Ovary (tissue), 10 donors: ENCODE data around the gene NDUFA8. TPM values are rescaled to one million over a fixed set of nuclear protein-coding genes. Genes with fewer than 3 reads are reported as not detected.

Experiments used
- DNase-seq, 5 donors: peaks; one replicate each; pipeline ENCODE4 v3.0.0-alpha.2; 2019 to 2020
- H3K27ac ChIP-seq, 2 donors: fragments of 200-600 bp; one replicate each; pipeline versions ENCODE4 v1.5.1 to v1.8.0; 2019 to 2022
- H3K27me3 ChIP-seq: fragments of 200-600 bp; one replicate; pipeline ENCODE4 v1.8.0; 2022
- H3K36me3 ChIP-seq: fragments of 200-600 bp; sonication (generic); one replicate; pipeline ENCODE4 v1.5.1; 2019
- H3K4me1 ChIP-seq: one replicate; pipeline ENCODE4 v1.8.1; 2013; ENCODE audit warnings: mild to moderate bottlenecking, moderate library complexity; ENCODE audit not compliant: insufficient read depth
- H3K4me3 ChIP-seq: fragments of 200-600 bp; sonication (generic); one replicate; pipeline ENCODE4 v1.5.1; 2017
- H3K9me3 ChIP-seq, 2 donors: fragments of 200-600 bp in 1 of 2; sonication (generic) in 1 of 2; one replicate each; pipeline versions ENCODE4 v1.5.1 to v1.8.1; 2013 to 2019; ENCODE audit warnings: mild to moderate bottlenecking in 1 of 2, moderate library complexity in 1 of 2
- EP300 ChIP-seq: sonication (generic); formaldehyde crosslinking; IDR thresholded peaks from one replicate; pipeline ENCODE4 v1.6.1; 2017; ENCODE audit warnings: antibody characterized with exemption
- POLR2A ChIP-seq: fragments of 450-650 bp; IDR thresholded peaks from one replicate; pipeline ENCODE4 v1.6.1; 2017; ENCODE audit warnings: antibody characterized with exemption, mild to moderate bottlenecking, moderate library complexity
- WGBS, 3 donors: extraction: QIAGEN DNeasy Blood & Tissue Kit in 1 of 3; methylation state at CpG; one replicate each; pipeline versions ENCODE4 v1.1.5 to v1.1.7; 2013 to 2017; 5-methylcytosine and 5-hydroxymethylcytosine counted together
- intact Hi-C, 4 donors: fragments of 100-400 bp; cut with DNase I; formaldehyde crosslinking; loops; one replicate each; pipeline versions ENCODE4 v1.11.0 to v1.15.1; 2022 to 2023
- long read RNA-seq, 3 donors: library from polyadenylated mRNA in 2 of 3; unstranded in 2 of 3; transcript quantifications; one replicate each; pipeline ENCODE4 v2.0.0 and lab custom pipeline, GENCODE V29; 2021 to 2026
- polyA plus RNA-seq, 2 donors: library from polyadenylated mRNA; stranded (reverse); fragments of 200-250 nt in 1 of 2; fragments of 350-450 nt in 1 of 2; fragmentation: Illumina TruSeq in 1 of 2; extraction: RNeasy Lipid Tissue Mini Kit (QIAGEN cat#74804) in 1 of 2; gene quantifications; one replicate each; pipeline ENCODE4 v1.2.3, GENCODE V29; 2013 to 2014
- total RNA-seq, 7 donors: library from RNA; depleted of rRNA in 2 of 7; stranded (reverse); fragments of >200 nt in 2 of 7; fragmentation: NEBNext Ultra II Directional in 3 of 7; extraction: Animal tissue kit (Norgen Biotek cat#: 25700) in 3 of 7; gene quantifications; one replicate each; pipeline versions ENCODE4 v1.1.0 to v1.2.4, GENCODE V29; 2016 to 2023
- TF ChIP-seq, protein P1 (sequence below), 3 donors: fragments of 450-650 bp in 2 of 3; fragments of 200-600 bp in 1 of 3; IDR thresholded peaks; one replicate each; pipeline versions ENCODE4 v1.5.1 to v1.8.0; 2016 to 2022; ENCODE audit warnings: antibody characterized with exemption in 3 of 3, mild to moderate bottlenecking in 1 of 3
- donor health status: DM: no; HTN: no; CAD: no; lungs with moderate emphysema.
- donor health status: DM: no; HTN: no; CAD: no.
- donor health status: Bipolar disorder and iron deficiency.
- donor health status: DM: yes; HTN: yes; CAD: no.
- donor health status: DM: no; HTN: no; CAD: no.
- donor health status: DM: yes; HTN: yes; CAD: no.

Gene NDUFA8
- total RNA-seq (10 to 100 TPM; 17.2 to 37.6 (median 32.0) TPM), polyA plus RNA-seq (10 to 100 TPM; 49.8 to 88.0 TPM)
- long read RNA-seq, donor 1, transcript NDUFA8-201 (4 exons, 844 nt), result major isoform, 19 of 19 reads
- long read RNA-seq, donor 1, partial matches to known transcripts, result 0 of 19 reads
- long read RNA-seq, donor 1, other reads (novel, unspliced or antisense), result 0 of 19 reads
- long read RNA-seq, donor 2, transcript NDUFA8-201 (4 exons, 844 nt), result major isoform, 103 of 124 reads
- long read RNA-seq, donor 2, partial matches to known transcripts, result 21 of 124 reads
- long read RNA-seq, donor 2, other reads (novel, unspliced or antisense), result 0 of 124 reads
- long read RNA-seq, donor 3, transcript NDUFA8-201 (4 exons, 844 nt), result major isoform, 32 of 38 reads
- long read RNA-seq, donor 3, partial matches to known transcripts, result 0 of 38 reads
- long read RNA-seq, donor 3, other reads (novel, unspliced or antisense), result 6 of 38 reads

DNA sequence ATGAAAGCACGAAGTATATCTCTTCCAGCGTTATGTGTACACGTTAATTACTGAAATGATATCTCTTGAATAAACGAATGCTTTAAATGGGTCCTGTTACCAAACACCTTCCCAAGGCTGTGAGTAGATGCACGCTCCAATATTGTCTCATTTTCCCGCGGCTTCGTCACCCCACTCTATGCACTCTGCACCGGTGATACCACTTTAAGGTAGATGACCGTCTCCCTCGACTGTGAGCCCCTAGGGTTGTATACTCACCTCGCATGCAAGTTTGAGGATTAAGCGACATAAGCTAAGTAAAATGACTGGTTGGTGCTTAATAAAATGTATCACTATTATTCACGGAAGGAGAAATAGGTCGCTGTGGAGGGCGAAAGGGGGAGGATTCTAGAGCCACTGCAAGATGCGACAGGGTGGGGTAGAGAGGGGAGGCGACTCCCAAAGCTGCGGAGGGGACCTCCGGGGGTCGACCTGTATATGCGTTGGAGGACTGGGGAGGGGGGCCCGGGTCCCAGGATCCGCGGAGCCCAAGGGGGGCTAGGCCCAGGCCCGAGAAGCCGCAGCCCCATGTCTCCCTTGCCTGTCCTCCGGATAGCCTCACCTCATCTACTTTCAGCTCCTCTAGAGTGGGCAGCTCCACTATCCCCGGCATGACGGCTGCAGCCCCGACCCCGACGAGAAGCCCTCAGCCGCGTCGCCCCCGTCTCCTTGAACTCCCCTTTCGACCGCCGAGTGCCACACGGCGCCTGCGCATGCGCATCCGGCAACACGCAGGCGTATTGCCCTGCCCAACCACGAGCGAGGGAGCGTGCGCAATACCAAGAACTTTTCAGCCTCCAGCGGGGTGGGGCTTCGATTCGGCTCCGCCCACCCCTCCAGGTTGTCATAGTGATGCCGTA, at the start of gene NDUFA8, which contains the start of gene MORN5:
NDUFA8 (minus strand) TSS at position 754 of the 899 bp plus-strand sequence; CDS start at position 652, 102 bp downstream.
MORN5 (plus strand) TSS at position 883 of the 899 bp plus-strand sequence. CDS start 65 bp downstream, outside the sequence.
- WGBS, 3 donors, result 0 to 1% (median 1%) methylated on average over 54 to 56 of the region's 56 CpGs
- peak within 1 kb of the TSS; percentile 44 to 58 for H3K27ac ChIP-seq
- peak; percentile 57 for TF ChIP-seq POLR2A
- no peak for TF ChIP-seq EP300
- TF ChIP-seq, protein P1, sequence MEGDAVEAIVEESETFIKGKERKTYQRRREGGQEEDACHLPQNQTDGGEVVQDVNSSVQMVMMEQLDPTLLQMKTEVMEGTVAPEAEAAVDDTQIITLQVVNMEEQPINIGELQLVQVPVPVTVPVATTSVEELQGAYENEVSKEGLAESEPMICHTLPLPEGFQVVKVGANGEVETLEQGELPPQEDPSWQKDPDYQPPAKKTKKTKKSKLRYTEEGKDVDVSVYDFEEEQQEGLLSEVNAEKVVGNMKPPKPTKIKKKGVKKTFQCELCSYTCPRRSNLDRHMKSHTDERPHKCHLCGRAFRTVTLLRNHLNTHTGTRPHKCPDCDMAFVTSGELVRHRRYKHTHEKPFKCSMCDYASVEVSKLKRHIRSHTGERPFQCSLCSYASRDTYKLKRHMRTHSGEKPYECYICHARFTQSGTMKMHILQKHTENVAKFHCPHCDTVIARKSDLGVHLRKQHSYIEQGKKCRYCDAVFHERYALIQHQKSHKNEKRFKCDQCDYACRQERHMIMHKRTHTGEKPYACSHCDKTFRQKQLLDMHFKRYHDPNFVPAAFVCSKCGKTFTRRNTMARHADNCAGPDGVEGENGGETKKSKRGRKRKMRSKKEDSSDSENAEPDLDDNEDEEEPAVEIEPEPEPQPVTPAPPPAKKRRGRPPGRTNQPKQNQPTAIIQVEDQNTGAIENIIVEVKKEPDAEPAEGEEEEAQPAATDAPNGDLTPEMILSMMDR (IDR thresholded peaks at IDR 0.05), result peak in 2 of 3 donors; percentile 18 to 20
- intact Hi-C loops, result no loop called here
- H3K4me1 ChIP-seq, result peaks cover 4% of the 10 kb centered on the region
- H3K4me3 ChIP-seq, result peak within 1 kb of the TSS; percentile 99
- peak; percentile 96 to 99 (median 98) for DNase-seq
- no peaks in the 10 kb centered on the region for H3K9me3 ChIP-seq
- no peaks in the 10 kb centered on the region for H3K36me3 ChIP-seq
- H3K27me3 ChIP-seq, result no peaks in the 10 kb centered on the region

DNA sequence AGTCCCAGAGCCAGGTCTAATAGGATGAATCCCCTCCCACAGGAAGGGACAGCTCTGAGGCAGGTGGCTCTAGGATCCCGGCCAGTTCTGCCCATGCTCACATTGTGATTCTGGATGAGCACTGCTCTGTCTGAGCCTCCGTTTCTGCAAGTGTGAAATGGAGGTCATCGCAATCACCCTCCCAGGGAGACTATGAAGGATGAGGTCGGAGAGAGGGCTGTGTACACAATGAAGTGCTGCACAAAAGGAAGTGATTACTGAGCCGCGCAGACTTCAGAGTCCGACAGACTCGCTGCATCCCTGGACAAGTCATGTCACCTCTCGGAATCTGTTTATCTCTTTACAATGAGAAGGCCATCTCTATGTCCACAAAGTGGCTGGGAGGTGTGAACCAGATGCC, 47.5 kb upstream of the NDUFA8 start:
- no peak for DNase-seq
- H3K27me3 ChIP-seq, result no peaks in the 10 kb centered on the region
- H3K36me3 ChIP-seq, result no peaks in the 10 kb centered on the region
- no peaks in the 10 kb centered on the region for H3K9me3 ChIP-seq
- H3K4me3 ChIP-seq, result no peak overlapping the region
- intact Hi-C loops, result no loop called here
- TF ChIP-seq POLR2A (no peak), EP300 (no peak)
- TF ChIP-seq, protein P1 (IDR thresholded peaks at IDR 0.05), result no peak
- 77 to 82% (median 80%) methylated on average over 9 of the region's 9 CpGs for WGBS, 3 donors
- H3K4me1 ChIP-seq, result no peaks in the 10 kb centered on the region
- no peak overlapping the region for H3K27ac ChIP-seq

DNA sequence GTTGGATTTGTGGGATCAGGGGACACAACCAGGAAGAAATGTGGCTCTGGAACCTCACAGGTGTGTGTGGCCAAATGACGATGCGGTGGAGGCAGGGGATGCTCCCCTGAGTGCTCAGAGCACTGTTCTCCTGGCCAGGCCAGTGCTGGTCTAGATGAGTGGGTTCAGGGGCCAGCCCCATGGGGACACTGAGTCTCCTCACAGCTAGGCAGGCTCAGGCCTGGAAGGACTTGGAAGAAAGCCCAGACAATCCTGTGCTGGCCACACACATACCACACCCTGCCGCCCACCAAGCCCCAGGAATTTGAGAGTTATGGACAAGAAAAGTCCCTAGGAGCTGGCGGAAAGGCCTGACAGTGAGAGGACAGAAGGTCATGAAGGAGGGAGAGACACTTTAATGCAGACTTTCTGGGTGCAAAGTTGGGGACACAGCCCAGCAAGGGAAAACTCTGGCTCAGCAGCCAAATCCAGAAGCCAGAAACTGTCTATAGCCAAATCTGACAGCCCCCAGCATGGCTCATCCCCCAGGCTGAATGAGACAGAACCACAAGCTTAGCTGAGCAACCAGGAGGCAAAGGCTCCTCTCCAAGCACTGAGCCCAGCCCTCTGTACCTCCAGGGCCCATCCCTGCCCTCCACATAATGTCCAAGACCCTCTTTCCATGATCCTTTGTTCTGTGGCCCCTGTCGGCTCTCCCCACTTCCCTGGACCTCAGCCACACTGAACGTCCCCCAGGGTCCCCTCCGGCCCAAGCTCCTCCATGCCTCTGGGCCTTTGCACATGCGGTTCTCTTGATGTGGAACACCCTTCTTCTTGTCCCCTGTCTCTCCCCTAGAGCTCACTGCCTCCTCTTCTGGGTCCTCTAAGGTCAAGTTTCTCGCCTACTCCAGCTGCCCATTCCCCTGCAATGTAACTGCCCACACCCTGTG, 46.8 kb upstream of the NDUFA8 start:
- Histone ChIP-seq H3K27ac (no peak overlapping the region), H3K4me1 (no peaks in the 10 kb centered on the region), H3K9me3 (no peaks in the 10 kb centered on the region), H3K27me3 (no peaks in the 10 kb centered on the region), H3K36me3 (no peaks in the 10 kb centered on the region), H3K4me3 (no peak overlapping the region)
- intact Hi-C loops, result no loop called here
- DNase-seq, result no peak
- TF ChIP-seq POLR2A (no peak), EP300 (no peak)
- TF ChIP-seq, protein P1 (IDR thresholded peaks at IDR 0.05), result no peak
- 72 to 78% (median 77%) methylated on average over 9 of the region's 9 CpGs for WGBS, 3 donors
